ENCODE results near the gene BLNK.

DNA sequence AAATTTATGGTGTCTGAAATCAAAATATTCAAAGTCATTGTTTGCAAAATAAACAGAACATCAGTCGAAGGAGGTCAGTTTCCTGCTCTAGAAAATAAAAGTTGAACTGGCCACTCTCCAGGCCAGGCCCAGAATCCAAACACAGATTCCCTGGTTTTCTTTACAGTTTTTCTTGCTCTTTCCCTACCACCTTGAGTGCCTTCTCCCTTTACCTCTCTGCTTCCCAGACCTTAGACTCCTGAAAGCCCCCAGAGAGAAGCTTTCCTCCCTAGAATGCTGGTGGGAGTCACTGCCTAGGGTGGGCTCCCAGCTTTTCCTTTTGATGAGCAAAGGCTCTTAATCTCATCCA is 38.9 kb upstream of the BLNK start:
- TF ChIP-seq, protein P1, sequence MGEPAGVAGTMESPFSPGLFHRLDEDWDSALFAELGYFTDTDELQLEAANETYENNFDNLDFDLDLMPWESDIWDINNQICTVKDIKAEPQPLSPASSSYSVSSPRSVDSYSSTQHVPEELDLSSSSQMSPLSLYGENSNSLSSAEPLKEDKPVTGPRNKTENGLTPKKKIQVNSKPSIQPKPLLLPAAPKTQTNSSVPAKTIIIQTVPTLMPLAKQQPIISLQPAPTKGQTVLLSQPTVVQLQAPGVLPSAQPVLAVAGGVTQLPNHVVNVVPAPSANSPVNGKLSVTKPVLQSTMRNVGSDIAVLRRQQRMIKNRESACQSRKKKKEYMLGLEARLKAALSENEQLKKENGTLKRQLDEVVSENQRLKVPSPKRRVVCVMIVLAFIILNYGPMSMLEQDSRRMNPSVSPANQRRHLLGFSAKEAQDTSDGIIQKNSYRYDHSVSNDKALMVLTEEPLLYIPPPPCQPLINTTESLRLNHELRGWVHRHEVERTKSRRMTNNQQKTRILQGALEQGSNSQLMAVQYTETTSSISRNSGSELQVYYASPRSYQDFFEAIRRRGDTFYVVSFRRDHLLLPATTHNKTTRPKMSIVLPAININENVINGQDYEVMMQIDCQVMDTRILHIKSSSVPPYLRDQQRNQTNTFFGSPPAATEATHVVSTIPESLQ (CRISPR knock-in tag; IDR thresholded peaks at IDR 0.05), result no peak
- no peak for TF ChIP-seq CEBPG (CRISPR knock-in tag; IDR thresholded peaks at IDR 0.05)
- no peak for TF ChIP-seq CEBPG (tag; conservative IDR thresholded peaks at IDR 0.05 in 1 of 2, IDR thresholded peaks at IDR 0.05 in 1 of 2)
- TF ChIP-seq TAF7 (tag; IDR thresholded peaks at IDR 0.05), result no peak
- TF ChIP-seq, protein P2, sequence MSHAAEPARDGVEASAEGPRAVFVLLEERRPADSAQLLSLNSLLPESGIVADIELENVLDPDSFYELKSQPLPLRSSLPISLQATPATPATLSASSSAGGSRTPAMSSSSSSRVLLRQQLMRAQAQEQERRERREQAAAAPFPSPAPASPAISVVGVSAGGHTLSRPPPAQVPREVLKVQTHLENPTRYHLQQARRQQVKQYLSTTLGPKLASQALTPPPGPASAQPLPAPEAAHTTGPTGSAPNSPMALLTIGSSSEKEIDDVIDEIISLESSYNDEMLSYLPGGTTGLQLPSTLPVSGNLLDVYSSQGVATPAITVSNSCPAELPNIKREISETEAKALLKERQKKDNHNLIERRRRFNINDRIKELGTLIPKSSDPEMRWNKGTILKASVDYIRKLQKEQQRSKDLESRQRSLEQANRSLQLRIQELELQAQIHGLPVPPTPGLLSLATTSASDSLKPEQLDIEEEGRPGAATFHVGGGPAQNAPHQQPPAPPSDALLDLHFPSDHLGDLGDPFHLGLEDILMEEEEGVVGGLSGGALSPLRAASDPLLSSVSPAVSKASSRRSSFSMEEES (CRISPR knock-in tag; IDR thresholded peaks at IDR 0.05), result no peak
- TF ChIP-seq, protein P3, sequence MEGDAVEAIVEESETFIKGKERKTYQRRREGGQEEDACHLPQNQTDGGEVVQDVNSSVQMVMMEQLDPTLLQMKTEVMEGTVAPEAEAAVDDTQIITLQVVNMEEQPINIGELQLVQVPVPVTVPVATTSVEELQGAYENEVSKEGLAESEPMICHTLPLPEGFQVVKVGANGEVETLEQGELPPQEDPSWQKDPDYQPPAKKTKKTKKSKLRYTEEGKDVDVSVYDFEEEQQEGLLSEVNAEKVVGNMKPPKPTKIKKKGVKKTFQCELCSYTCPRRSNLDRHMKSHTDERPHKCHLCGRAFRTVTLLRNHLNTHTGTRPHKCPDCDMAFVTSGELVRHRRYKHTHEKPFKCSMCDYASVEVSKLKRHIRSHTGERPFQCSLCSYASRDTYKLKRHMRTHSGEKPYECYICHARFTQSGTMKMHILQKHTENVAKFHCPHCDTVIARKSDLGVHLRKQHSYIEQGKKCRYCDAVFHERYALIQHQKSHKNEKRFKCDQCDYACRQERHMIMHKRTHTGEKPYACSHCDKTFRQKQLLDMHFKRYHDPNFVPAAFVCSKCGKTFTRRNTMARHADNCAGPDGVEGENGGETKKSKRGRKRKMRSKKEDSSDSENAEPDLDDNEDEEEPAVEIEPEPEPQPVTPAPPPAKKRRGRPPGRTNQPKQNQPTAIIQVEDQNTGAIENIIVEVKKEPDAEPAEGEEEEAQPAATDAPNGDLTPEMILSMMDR (IDR thresholded peaks at IDR 0.05 in 2 of 3, conservative IDR thresholded peaks at IDR 0.05 in 1 of 3; ENCODE audit: insufficient read depth in 2 of 3, low read depth in 1 of 3, low read length in 3 of 3), result no peak
- TF ChIP-seq, protein P4, sequence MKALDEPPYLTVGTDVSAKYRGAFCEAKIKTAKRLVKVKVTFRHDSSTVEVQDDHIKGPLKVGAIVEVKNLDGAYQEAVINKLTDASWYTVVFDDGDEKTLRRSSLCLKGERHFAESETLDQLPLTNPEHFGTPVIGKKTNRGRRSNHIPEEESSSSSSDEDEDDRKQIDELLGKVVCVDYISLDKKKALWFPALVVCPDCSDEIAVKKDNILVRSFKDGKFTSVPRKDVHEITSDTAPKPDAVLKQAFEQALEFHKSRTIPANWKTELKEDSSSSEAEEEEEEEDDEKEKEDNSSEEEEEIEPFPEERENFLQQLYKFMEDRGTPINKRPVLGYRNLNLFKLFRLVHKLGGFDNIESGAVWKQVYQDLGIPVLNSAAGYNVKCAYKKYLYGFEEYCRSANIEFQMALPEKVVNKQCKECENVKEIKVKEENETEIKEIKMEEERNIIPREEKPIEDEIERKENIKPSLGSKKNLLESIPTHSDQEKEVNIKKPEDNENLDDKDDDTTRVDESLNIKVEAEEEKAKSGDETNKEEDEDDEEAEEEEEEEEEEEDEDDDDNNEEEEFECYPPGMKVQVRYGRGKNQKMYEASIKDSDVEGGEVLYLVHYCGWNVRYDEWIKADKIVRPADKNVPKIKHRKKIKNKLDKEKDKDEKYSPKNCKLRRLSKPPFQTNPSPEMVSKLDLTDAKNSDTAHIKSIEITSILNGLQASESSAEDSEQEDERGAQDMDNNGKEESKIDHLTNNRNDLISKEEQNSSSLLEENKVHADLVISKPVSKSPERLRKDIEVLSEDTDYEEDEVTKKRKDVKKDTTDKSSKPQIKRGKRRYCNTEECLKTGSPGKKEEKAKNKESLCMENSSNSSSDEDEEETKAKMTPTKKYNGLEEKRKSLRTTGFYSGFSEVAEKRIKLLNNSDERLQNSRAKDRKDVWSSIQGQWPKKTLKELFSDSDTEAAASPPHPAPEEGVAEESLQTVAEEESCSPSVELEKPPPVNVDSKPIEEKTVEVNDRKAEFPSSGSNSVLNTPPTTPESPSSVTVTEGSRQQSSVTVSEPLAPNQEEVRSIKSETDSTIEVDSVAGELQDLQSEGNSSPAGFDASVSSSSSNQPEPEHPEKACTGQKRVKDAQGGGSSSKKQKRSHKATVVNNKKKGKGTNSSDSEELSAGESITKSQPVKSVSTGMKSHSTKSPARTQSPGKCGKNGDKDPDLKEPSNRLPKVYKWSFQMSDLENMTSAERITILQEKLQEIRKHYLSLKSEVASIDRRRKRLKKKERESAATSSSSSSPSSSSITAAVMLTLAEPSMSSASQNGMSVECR (CRISPR knock-in tag; IDR thresholded peaks at IDR 0.05), result no peak

All from K562 (cell line).